Measurements from ENCODE around the gene PTRHD1.

PTRHD1 gene

DNA sequence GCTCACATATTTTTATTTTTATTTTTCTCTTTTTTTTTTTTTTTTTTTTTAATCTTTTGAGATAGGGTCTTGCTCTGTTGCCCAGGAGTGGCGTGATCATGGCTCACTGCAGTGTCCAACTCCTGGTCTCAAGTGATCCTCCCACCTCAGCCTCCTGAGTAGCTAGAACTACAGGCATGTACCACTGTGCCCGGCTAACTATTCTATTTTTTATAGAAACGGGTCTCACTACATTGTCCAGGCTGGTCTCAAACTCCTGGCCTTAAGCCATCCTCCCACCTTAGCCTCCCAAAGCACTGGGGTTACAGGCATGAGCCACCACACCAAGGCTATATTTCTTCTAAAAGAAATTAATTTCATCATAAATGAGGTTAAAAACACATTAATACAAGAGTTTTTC lies 45.9 kb downstream of the PTRHD1 start:
- DNase-seq (ENCODE audit: low read depth) = no peak
- no peak overlapping the region for H3K4me3 ChIP-seq (ENCODE audit: control insufficient read depth, low read depth, low read length)
- TF ChIP-seq, protein P1, sequence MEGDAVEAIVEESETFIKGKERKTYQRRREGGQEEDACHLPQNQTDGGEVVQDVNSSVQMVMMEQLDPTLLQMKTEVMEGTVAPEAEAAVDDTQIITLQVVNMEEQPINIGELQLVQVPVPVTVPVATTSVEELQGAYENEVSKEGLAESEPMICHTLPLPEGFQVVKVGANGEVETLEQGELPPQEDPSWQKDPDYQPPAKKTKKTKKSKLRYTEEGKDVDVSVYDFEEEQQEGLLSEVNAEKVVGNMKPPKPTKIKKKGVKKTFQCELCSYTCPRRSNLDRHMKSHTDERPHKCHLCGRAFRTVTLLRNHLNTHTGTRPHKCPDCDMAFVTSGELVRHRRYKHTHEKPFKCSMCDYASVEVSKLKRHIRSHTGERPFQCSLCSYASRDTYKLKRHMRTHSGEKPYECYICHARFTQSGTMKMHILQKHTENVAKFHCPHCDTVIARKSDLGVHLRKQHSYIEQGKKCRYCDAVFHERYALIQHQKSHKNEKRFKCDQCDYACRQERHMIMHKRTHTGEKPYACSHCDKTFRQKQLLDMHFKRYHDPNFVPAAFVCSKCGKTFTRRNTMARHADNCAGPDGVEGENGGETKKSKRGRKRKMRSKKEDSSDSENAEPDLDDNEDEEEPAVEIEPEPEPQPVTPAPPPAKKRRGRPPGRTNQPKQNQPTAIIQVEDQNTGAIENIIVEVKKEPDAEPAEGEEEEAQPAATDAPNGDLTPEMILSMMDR (IDR thresholded peaks at IDR 0.05; ENCODE audit: control insufficient read depth, insufficient read depth, low read depth, low read length, missing control alignments) = no peak

DNA sequence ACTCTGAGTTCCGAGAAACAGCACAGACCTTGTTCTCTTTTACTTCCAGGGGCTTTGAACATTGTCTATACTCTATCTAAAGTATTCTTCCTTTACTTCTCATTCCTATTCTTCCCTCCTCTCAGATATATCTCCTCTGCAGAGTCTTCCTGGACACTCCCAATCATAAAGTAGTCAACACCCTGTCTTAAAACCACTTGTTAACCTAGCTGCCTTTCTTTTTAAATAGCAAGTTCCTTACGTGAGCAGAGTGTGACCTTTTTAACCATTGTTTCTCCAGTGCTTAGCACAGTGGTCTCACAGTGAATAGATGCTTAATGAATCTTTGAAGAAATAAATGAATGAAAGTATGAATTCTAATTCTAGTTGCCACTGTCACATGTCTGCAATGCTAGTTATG lies 47.4 kb downstream of the PTRHD1 start:
- no peak overlapping the region for H3K4me3 ChIP-seq (ENCODE audit: control insufficient read depth, low read depth, low read length)
- no peak for DNase-seq (ENCODE audit: low read depth)
- TF ChIP-seq, protein P1 (IDR thresholded peaks at IDR 0.05; ENCODE audit: control insufficient read depth, insufficient read depth, low read depth, low read length, missing control alignments) = no peak

DNA sequence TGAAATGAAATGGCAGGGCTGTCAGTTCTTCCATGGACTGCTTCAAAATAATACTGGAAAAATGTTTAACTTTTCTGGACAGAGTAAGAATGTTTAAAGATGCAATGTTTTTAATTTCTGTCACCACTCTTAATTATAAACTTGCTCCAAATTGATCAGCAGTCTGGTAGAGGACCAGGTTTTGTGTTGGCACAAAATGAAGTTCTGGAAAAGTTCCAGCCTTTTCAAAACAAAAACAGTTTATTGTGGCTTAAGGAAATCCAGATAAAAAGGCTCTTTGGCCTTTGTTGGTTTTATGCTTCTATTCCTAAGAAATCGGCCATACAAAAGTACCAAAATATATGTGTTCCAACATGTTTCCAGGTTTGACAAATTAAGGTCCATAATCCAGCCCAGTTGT lies 48.8 kb downstream of the PTRHD1 start:
- TF ChIP-seq, protein P1 (IDR thresholded peaks at IDR 0.05; ENCODE audit: control insufficient read depth, insufficient read depth, low read depth, low read length, missing control alignments) = no peak

DNA sequence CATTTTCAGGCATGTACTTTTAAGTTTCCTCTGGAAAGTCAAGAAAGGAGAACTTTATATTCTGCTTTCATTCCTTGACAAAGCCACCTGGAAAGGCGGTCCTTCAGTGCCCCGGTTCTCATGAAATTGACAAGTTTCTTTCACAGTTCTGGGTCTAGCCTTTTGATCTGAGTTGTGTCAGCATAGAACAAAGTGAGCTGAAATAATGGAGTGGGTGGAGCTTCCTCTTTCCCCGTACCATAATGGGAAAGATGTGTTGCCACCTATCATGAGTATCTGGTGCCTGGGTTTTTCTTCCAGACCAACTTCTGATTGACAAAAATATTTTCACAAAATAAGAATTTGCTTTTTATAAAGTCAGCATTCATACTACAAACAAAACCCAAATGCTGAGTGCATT lies 49.3 kb downstream of the PTRHD1 start:
- TF ChIP-seq, protein P1 (IDR thresholded peaks at IDR 0.05; ENCODE audit: control insufficient read depth, insufficient read depth, low read depth, low read length, missing control alignments) = no peak
- H3K4me3 ChIP-seq (ENCODE audit: control insufficient read depth, low read depth, low read length) = no peak overlapping the region
- DNase-seq (ENCODE audit: low read depth) = no peak

More for the DNA sequence above, 48.8 kb downstream of the PTRHD1 start:
- no peak overlapping the region for H3K4me3 ChIP-seq (ENCODE audit: control insufficient read depth, low read depth, low read length)
- DNase-seq (ENCODE audit: low read depth) = no peak

DNA sequence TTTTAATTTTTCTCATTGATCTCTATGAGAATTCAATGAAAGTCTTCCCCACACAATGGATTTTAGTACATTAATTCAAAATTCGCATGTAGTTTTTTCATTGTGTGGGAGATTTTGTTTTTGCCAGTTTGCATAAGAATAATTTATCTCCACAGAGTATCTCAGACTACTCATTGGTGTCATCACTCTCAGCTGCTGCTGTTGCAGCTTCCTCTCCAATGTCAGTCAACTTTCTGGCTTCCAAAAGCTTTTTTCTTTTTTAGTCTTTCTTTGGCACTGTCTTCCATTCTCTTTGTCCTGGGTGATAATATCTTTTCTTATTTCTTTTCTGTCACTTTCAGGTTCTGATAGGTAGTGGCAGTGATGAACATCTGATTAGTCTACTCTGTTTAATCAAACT lies 50.5 kb downstream of the PTRHD1 start:
- TF ChIP-seq, protein P1 (IDR thresholded peaks at IDR 0.05; ENCODE audit: control insufficient read depth, insufficient read depth, low read depth, low read length, missing control alignments) = no peak
- no peak overlapping the region for H3K4me3 ChIP-seq (ENCODE audit: control insufficient read depth, low read depth, low read length)
- no peak for DNase-seq (ENCODE audit: low read depth)

DNA sequence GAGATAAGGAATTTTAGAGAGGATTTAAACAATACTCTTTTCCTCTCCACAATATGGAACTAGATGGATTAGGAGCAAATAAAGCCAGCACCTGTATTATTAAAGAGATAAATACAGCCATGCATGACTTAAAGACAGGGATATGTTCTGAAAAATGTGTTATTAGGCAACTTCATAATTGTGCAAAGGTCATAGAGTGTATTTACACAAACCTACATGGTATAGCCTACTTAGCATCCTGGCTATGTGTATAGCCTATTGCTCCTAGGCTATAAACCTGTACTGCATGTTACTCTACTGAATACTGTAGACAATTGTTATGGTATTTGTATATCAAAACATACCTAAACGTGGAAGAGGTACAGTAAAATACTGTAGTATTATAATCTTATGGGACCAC lies 53.0 kb downstream of the PTRHD1 start:
- TF ChIP-seq, protein P1 (IDR thresholded peaks at IDR 0.05; ENCODE audit: control insufficient read depth, insufficient read depth, low read depth, low read length, missing control alignments) = no peak
- no peak overlapping the region for H3K4me3 ChIP-seq (ENCODE audit: control insufficient read depth, low read depth, low read length)
- DNase-seq (ENCODE audit: low read depth) = no peak

Data from AG09309 (cell line).